GM21825 (cell line): ENCODE measurements around the gene ELP4.
A peak's percentile ranks its signal among the peaks of the same experiment; 100 is the strongest.
"Not testable (repeated sequence)": the region's sequence is repeated elsewhere in the genome, so short reads cannot be mapped to it uniquely, and the experiment has no call there.

Experiments used
- ATAC-seq: cut with Tn5 transposase; IDR thresholded peaks from one replicate; pipeline ENCODE4 v1.9.1; 2021; ENCODE audit warnings: mild to moderate bottlenecking, moderate library complexity; ENCODE audit not compliant: unreplicated experiment

The ELP4 gene

GRCh38 chr11:31641477-31642062 is 132.0 kb downstream of the ELP4 start:
- ATAC-seq: no peak

- no peak for ATAC-seq
Observed at GRCh38 chr11:31643857-31644256, 134.3 kb downstream of the ELP4 start.

- no peak for ATAC-seq
Observed at GRCh38 chr11:31645747-31646146, 136.2 kb downstream of the ELP4 start.

GRCh38 chr11:31646216-31646615 is 136.6 kb downstream of the ELP4 start:
- ATAC-seq: no peak

GRCh38 chr11:31649129-31649966 is 139.8 kb downstream of the ELP4 start:
- ATAC-seq: no peak

GRCh38 chr11:31651208-31651607 is 141.6 kb downstream of the ELP4 start:
- peak; percentile 42 for ATAC-seq

GRCh38 chr11:31651822-31652221 is 142.3 kb downstream of the ELP4 start:
- peak; percentile 52 for ATAC-seq

- ATAC-seq: peak; percentile 48
Observed at GRCh38 chr11:31652528-31652927, 143.0 kb downstream of the ELP4 start.

GRCh38 chr11:31655483-31655882 is 145.9 kb downstream of the ELP4 start:
- no peak for ATAC-seq

- no peak for ATAC-seq
Observed at GRCh38 chr11:31656051-31656450, 146.5 kb downstream of the ELP4 start.

- no peak for ATAC-seq
Observed at GRCh38 chr11:31657091-31657490, 147.5 kb downstream of the ELP4 start.

- ATAC-seq: no peak
Observed at GRCh38 chr11:31664129-31664528, 154.6 kb downstream of the ELP4 start.

- ATAC-seq: no peak
Observed at GRCh38 chr11:31664954-31665353, 155.4 kb downstream of the ELP4 start.

GRCh38 chr11:31671681-31672080 is 162.1 kb downstream of the ELP4 start:
- no peak for ATAC-seq

- ATAC-seq: not testable (repeated sequence)
Observed at GRCh38 chr11:31673108-31673507, 163.5 kb downstream of the ELP4 start.

- ATAC-seq: no peak
Observed at GRCh38 chr11:31676280-31676982, 166.9 kb downstream of the ELP4 start.

GRCh38 chr11:31680770-31681169 is 171.2 kb downstream of the ELP4 start:
- no peak for ATAC-seq

GRCh38 chr11:31687256-31687655 is 177.7 kb downstream of the ELP4 start:
- no peak for ATAC-seq

GRCh38 chr11:31687861-31688260 is 178.3 kb downstream of the ELP4 start:
- ATAC-seq: no peak

GRCh38 chr11:31689559-31689958 is 180.0 kb downstream of the ELP4 start:
- ATAC-seq: no peak

GRCh38 chr11:31690041-31690440 is 180.5 kb downstream of the ELP4 start:
- no peak for ATAC-seq

GRCh38 chr11:31690516-31690915 is 180.9 kb downstream of the ELP4 start:
- ATAC-seq: no peak
